GM18951 (cell line): Measurements from ENCODE around the gene CTNS.
"Not testable (repeated sequence)": the region's sequence is repeated elsewhere in the genome, so short reads cannot be mapped to it uniquely, and the experiment has no call there.

Experiments
- POLR2A ChIP-seq: IDR thresholded peaks from 4 replicates; pipeline ENCODE4 v1.6.1; 2011; ENCODE audit warnings: mild to moderate bottlenecking; ENCODE audit not compliant: insufficient read length, insufficient read depth; ENCODE audit errors: extremely low read depth
- in situ Hi-C: fragments of 300-500 bp; cut with MboI; formaldehyde crosslinking; loops from one replicate; pipeline ENCODE4 v1.12.0; 2022; ENCODE audit warnings: low sequenced_read_pairs, mixed read lengths, inconsistent platforms; ENCODE audit not compliant: unreplicated experiment

The CTNS gene

GRCh38 chr17:3689262-3690093 lies 52.9 kb downstream of the CTNS start:
- in situ Hi-C loops = no loop called here
- TF ChIP-seq POLR2A = no peak

- in situ Hi-C loops = no loop called here
- no peak for TF ChIP-seq POLR2A
Observed at GRCh38 chr17:3690094-3690715, 53.6 kb downstream of the CTNS start.

GRCh38 chr17:3691617-3692067 lies 55.1 kb downstream of the CTNS start:
- in situ Hi-C loops = no loop called here
- no peak for TF ChIP-seq POLR2A

GRCh38 chr17:3692346-3692745 lies 55.8 kb downstream of the CTNS start:
- TF ChIP-seq POLR2A = no peak
- in situ Hi-C loops = no loop called here

- in situ Hi-C loops = no loop called here
- TF ChIP-seq POLR2A = no peak
Observed at GRCh38 chr17:3693141-3693540, 56.6 kb downstream of the CTNS start.

- in situ Hi-C loops = no loop called here
- no peak for TF ChIP-seq POLR2A
Observed at GRCh38 chr17:3693829-3694231, 57.3 kb downstream of the CTNS start.

- in situ Hi-C loops = no loop called here
- TF ChIP-seq POLR2A = no peak
Observed at GRCh38 chr17:3695129-3695722, 58.7 kb downstream of the CTNS start.

- in situ Hi-C loops = no loop called here
- peak; percentile 52 for TF ChIP-seq POLR2A
Observed at GRCh38 chr17:3695723-3696411, 59.3 kb downstream of the CTNS start, which contains the start of gene P2RX5. Gene P2RX5 (minus strand): TSS chr17:3696155. CDS start chr17:3696005, 150 bp downstream.

- in situ Hi-C loops = no loop called here
- TF ChIP-seq POLR2A = no peak
Observed at GRCh38 chr17:3697103-3697476, 60.5 kb downstream of the CTNS start.

- TF ChIP-seq POLR2A = no peak
Observed at GRCh38 chr17:3698139-3698538, 61.6 kb downstream of the CTNS start.

GRCh38 chr17:3699951-3700350 lies 63.4 kb downstream of the CTNS start:
- in situ Hi-C loops = no loop called here
- no peak for TF ChIP-seq POLR2A

More at GRCh38 chr17:3698139-3698538, 61.6 kb downstream of the CTNS start:
- in situ Hi-C loops = no loop called here

- in situ Hi-C loops = not testable (repeated sequence)
Observed at GRCh38 chr17:3702041-3702539, 65.5 kb downstream of the CTNS start.
